GM21390 (cell line): ENCODE results near the gene FAM124A.
A peak's percentile ranks its signal among the peaks of the same experiment; 100 is the strongest.

Experiments
- ATAC-seq: cut with Tn5 transposase; IDR thresholded peaks from one replicate; pipeline ENCODE4 v1.9.1; 2021; ENCODE audit not compliant: unreplicated experiment

Gene FAM124A, protein sequence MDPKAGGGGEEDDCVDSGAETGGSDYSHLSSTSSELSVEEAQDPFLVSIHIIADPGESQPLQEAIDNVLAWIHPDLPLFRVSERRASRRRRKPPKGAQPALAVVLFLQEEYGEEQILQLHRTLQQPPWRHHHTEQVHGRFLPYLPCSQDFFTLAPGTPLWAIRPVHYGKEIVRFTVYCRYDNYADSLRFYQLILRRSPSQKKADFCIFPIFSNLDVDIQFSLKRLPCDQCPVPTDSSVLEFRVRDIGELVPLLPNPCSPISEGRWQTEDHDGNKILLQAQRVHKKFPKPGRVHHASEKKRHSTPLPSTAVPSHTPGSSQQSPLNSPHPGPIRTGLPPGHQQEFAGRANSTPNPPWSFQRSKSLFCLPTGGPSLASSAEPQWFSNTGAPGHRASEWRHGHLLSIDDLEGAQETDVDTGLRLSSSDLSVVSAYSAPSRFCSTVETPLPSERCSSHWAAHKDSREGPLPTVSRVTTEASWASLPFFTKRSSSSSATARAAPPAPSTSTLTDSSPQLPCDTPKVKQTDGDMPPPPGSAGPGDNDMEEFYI

GRCh38 chr13:51222037-51222685 lies at the start of gene FAM124A:
Gene FAM124A (plus strand): TSS chr13:51222398. CDS start chr13:51222502, 104 bp downstream.
- ATAC-seq, result peak; percentile 93

DNA sequence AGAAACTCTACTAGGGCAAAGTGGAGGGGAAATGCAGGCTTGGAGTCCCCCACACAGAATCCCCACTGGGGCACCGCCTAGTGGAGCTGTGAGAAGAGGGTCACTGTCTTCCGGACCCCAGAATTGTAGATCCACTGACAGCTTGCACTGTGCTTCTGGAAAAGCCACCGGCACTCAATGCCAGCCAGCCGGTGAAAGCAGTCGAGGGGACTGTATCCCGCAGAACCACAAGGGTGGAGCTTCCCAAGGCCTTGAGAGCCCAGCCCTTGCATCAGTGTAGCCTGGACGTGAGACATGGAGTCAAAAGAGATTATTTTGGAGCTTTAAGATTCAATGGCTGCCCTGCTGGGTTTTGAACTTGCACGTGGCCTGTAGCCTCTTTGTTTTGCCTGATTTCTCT lies 47.2 kb upstream of the FAM124A start:
- ATAC-seq, result no peak

DNA sequence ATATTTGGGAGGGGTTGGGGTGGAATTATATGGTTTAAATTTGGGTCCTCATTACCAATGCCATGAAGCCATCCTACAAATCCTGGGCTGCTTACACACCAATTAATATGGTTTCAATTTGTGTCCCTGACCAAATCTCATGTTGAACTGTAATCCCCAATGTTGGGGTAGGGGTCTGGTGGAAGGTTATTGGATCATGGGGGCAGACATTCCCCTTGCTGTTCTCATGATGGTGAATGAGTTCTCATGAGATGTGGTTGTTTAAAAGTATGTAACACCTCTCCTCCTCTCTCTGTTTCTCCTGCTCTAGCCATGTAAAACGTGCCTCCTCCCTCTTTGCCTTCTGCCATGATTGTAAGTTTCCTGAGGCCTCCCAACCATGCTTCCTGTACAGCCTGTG lies 46.6 kb upstream of the FAM124A start:
- ATAC-seq, result no peak

- no peak for ATAC-seq
Measured at GRCh38 chr13:51177188-51177587, 45.0 kb upstream of the FAM124A start.

- no peak for ATAC-seq
Measured at GRCh38 chr13:51178456-51179074, 43.6 kb upstream of the FAM124A start.

DNA sequence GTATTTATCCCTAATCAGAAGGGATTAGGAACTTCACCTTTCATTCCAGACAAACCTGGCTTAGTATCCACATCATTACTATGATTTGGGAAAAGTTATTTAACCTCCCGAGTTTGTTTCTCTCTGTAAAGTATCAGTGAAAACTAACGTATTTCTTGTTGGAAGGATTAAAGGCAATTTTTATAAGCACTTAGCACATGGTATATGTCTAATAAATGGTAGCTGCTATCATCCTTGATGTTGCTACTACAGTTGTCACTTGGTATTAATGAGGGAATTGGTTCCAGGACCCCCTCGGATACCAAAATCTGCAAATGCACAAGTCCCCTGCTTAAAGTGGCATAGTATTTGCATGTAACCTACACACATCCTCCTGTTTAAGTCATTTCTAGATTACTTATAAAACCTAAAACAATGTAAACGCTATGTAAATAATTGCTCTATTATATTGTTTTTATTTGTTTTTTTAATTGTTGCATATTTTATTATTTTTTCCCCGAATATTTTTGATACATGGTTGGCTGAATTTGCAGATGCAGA lies 42.7 kb upstream of the FAM124A start:
- ATAC-seq, result no peak

GRCh38 chr13:51180853-51181511 lies 41.2 kb upstream of the FAM124A start:
- no peak for ATAC-seq

GRCh38 chr13:51181786-51182383 lies 40.3 kb upstream of the FAM124A start:
- no peak for ATAC-seq

DNA sequence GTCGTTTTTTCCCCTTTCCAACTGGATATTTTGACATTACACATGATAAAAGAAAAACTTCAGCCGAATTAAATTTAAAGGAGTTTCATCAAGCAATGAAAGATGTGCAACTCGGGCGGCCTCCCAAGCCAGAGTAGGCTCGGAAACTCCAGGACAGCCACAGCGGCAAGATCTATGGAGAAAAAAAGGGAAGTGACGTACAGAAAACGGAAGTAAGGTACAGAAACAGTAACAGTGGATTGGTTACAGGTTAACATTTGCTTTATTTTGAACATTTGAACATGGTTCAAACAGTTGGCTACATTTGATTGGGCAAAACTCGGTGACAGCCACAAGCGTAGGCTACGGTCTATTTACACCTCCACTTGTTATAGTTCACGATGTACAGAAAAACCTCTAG lies 30.5 kb upstream of the FAM124A start:
- no peak for ATAC-seq

- ATAC-seq, result no peak
Measured at GRCh38 chr13:51192348-51192747, 29.9 kb upstream of the FAM124A start.

DNA sequence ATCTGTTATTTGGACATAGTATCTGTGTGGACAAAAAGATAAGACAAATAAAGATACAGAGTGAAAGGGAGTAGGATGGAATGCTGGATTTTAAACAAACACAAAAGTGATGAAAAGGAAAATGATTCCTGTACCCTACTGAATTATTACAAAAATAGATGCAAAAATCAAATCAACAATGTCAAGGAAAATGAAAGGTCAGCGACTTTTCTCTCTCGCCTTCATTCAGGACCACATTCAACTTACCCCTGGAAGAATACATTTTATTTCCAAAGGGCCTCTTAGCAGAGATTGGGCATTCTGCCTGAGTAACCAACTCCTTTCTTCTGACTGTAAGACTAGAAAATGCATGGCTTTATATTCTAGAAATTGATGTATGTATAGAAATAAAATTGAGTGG lies 28.8 kb upstream of the FAM124A start:
- no peak for ATAC-seq

- no peak for ATAC-seq
Measured at GRCh38 chr13:51194942-51195341, 27.3 kb upstream of the FAM124A start.

DNA sequence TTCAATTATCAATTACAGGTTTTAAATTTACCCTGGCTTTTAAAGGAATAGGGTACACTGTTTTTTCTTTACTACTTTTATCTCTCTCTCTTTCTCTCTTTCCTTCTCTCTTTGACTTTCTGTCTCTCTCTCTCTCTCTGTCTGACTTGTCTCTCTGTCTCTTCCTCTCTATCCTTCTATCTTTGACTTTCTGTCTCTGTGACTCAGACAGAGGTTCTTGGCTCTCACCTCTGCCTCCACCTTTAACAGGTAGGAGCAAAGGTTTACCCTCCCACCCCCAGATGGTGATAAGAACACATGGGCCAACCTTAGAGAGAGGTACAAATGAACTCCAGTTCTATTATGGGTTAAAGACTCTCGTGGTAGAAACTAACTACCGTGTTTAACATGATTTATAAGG lies 20.3 kb upstream of the FAM124A start:
- no peak for ATAC-seq

- no peak for ATAC-seq
Measured at GRCh38 chr13:51202477-51203046, 19.6 kb upstream of the FAM124A start.

DNA sequence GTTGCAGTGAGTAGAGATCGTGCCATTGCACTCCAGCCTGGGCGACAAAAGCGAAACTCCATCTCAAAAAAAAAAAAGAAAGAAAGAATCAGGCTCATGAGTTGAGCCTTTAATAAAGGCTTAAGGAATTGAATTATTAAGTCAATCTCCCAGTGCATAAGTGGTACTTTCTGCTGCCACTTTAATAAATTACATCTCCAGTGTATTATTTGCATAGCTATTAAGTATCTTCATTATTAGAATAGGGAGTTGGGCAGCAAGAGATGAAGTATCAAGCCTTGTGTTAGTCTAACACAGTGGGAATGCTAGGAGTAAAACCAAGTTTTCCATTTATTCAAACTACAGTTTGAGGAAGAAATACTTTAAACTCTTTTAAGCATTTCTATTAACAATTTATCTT lies 15.6 kb upstream of the FAM124A start:
- no peak for ATAC-seq

DNA sequence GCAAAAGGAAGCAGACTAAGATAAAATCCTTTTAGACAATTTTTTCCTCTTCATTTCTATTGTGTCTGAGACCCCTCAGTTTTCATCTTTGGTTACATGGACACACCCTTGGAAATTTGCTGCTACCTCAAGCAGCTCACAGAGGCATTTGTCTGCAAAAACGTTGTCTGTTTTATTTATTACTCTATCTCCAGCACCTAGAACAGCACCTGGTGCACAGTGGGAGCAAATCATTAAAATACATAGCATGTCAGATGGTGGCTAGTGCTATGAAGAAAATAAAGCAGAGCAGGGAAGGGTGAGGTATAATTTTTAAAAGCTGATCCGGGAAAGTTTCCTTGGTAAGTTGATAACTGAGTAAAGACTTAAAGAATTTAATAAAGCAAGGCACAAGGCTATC lies 14.3 kb upstream of the FAM124A start:
- ATAC-seq, result no peak

DNA sequence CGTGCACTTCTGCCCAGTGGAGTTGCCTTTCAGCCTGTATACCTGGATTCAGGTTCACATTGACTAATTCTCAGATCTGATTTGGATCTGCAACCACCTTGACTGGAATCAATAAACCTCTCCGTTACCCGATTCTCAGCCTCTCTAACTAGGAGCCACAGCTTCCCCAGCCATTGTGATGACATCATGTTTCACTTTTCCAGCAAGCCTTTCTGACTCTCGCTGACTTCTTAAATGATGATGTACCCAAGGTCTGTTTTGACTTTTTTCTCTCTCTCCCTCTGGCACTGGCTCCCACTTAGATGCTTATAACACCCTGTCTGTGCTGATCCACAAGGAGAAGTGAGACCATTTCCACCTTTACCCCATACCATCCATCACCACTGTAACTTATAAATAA lies 13.5 kb upstream of the FAM124A start:
- no peak for ATAC-seq

DNA sequence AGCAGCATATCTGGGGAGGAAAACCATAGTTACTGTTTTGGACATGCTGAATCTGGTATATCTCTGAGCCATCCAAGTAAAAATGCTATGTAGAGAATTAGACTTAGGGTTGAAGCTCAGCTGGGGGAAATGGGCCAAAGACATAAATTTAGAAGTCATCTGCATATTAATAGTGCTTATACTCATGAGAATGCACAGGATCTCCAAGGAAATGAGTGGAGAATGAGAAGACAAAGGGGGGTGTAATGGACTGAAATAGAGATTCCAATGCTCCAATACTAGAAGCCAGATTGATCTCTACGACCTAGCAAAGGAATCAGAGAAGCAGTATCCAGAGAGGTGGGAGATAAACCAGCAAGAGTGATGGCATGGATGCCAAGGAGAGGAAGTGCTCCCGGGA lies 10.3 kb upstream of the FAM124A start:
- no peak for ATAC-seq

DNA sequence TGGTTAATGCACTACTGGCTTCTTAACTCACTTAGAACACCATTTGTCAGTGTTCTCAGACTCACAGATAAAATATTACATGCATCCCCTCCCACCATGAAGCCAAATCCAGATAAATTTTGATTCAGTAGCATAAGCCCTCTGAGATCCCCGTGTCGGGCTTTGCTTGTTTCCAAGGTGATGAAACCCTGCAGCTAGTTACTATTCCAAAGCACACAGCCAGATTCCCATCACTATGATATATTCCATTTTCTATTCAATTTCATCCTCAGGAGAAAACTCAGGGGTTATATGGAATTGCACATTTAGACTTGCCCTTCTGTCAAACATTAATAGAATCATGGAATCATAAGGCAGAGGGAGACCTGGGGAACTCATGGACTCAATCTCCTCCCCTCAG lies 9.4 kb upstream of the FAM124A start:
- no peak for ATAC-seq

DNA sequence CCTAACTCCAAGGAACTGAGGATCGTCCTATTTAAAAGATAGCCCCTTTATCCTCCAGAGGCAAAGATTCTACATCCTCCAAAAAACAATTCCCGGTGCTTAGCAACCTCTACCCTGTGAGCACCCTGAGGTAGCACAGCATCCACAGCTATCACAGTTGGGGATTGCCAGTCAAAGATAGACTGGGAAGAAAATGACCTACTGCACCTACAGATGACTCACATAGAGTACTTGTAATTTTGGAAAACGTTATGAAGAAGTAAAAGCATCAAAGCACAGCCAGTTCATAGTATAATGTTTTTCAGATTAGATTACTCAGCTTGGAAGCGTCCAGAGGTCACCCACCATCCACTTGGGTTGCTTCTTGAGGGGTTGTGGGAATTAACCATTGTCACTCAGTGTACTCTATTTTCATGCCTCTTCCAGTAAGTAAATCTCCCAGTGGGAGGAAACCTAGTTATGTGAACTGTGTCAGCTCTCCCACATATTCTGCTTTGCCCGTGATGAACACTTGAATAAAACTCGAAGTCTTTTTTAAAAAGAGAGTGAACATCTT lies 8.9 kb upstream of the FAM124A start:
- no peak for ATAC-seq
